Aorta (tissue), 5 donors: ENCODE measurements around the gene TSC22D1. TPM values are rescaled to one million over a fixed set of nuclear protein-coding genes. Genes with fewer than 3 reads are reported as not detected.
"Not testable (repeated sequence)": the region's sequence is repeated elsewhere in the genome, so short reads cannot be mapped to it uniquely, and the experiment has no call there.

Experiments
- ATAC-seq: fragments of 200-7000 bp; cut with Tn5 transposase; one replicate; pipeline ENCODE4 v1.9.1; 2022; ENCODE audit warnings: moderate library complexity; ENCODE audit not compliant: low FRiP score
- DNase-seq, 2 donors: peaks; one replicate each; pipeline ENCODE4 v3.0.0-alpha.2; 2020
- H3K27ac ChIP-seq, 2 donors: one replicate each; pipeline ENCODE4 v1.5.1; 2013; ENCODE audit warnings: low read length in 2 of 2, mild to moderate bottlenecking in 2 of 2, moderate library complexity in 2 of 2, control low read depth in 1 of 2, inconsistent platforms in 1 of 2, low read depth in 1 of 2
- H3K27me3 ChIP-seq, 2 donors: one replicate each; pipeline ENCODE4 v1.6.1; 2013; ENCODE audit warnings: control low read depth in 1 of 2, low read length in 1 of 2, mild to moderate bottlenecking in 1 of 2, moderate library complexity in 1 of 2; ENCODE audit not compliant: insufficient read depth in 2 of 2, control insufficient read depth in 1 of 2
- H3K36me3 ChIP-seq, 2 donors: one replicate each; pipeline ENCODE4 v1.6.1; 2013; ENCODE audit warnings: control low read depth in 1 of 2, low read length in 1 of 2, mild to moderate bottlenecking in 1 of 2; ENCODE audit not compliant: insufficient read depth in 2 of 2, control insufficient read depth in 1 of 2
- H3K4me1 ChIP-seq, 2 donors: one replicate each; pipeline ENCODE4 v1.6.1; 2013; ENCODE audit warnings: low read length in 2 of 2, control low read depth in 1 of 2, mild to moderate bottlenecking in 1 of 2, moderate library complexity in 1 of 2; ENCODE audit not compliant: insufficient read depth in 2 of 2, control insufficient read depth in 1 of 2
- H3K4me3 ChIP-seq, 2 donors: one replicate each; pipeline ENCODE4 v1.5.1; 2013; ENCODE audit warnings: low read length in 2 of 2, control low read depth in 1 of 2, mild to moderate bottlenecking in 1 of 2
- H3K9me3 ChIP-seq: one replicate; pipeline ENCODE4 v1.6.1; 2013; ENCODE audit warnings: mild to moderate bottlenecking, low read length; ENCODE audit not compliant: control insufficient read depth
- WGBS, 2 donors: extraction: QIAGEN DNeasy Blood & Tissue Kit; methylation state at CpG; one replicate each; pipeline ENCODE4 v1.1.7; 2013; 5-methylcytosine and 5-hydroxymethylcytosine counted together
- intact Hi-C, 2 donors: fragments of 100-400 bp; cut with DNase I; formaldehyde crosslinking; loops; one replicate each; pipeline versions ENCODE4 v1.14.2 to v1.15.0; 2022
- polyA plus RNA-seq, 2 donors: library from polyadenylated mRNA; stranded (reverse); fragments of 200-250 nt; gene quantifications; one replicate each; pipeline ENCODE4 v1.2.3, GENCODE V29; 2013
- total RNA-seq, 2 donors: library from RNA; stranded (reverse); fragmentation: NEBNext Ultra II Directional; extraction: Animal tissue kit (Norgen Biotek cat#: 25700); gene quantifications; one replicate each; pipeline ENCODE4 v1.2.1, GENCODE V29; 2021
- donor health status: healthy with polysubstance abuse.
- donor health status: Bipolar disorder and iron deficiency.
- donor health status: DM: no; HTN: no; CAD: no.
- donor health status: DM: no; HTN: no; CAD: no.
- donor health status: DM: yes; HTN: yes; CAD: no.

TSC22D1 gene
- total and polyA plus RNA-seq, 4 donors: 71.6 to 239 (median 132) TPM

- ATAC-seq: no peak
- Histone ChIP-seq H3K27ac (no peak overlapping the region), H3K27me3 (no peaks in the 10 kb centered on the region), H3K4me1 (peaks cover 0 to 2% of the 10 kb centered on the region in 2 donors), H3K4me3 (no peak overlapping the region), H3K36me3 (no peaks in the 10 kb centered on the region), H3K9me3 (no peaks in the 10 kb centered on the region)
- 92 to 93% methylated on average over 1 of the region's 1 CpG for WGBS, 2 donors
- intact Hi-C loops: no loop called here
- DNase-seq: no peak
Measured at GRCh38 chr13:44463759-44464158, 112.4 kb downstream of the TSC22D1 start.

GRCh38 chr13:44459674-44460073 is 116.5 kb downstream of the TSC22D1 start:
- peak; percentile 48 for ATAC-seq
- Histone ChIP-seq H3K4me1 (no peaks in the 10 kb centered on the region), H3K9me3 (no peaks in the 10 kb centered on the region), H3K36me3 (no peaks in the 10 kb centered on the region), H3K27ac (no peak overlapping the region), H3K4me3 (no peak overlapping the region), H3K27me3 (no peaks in the 10 kb centered on the region)
- 86 to 91% methylated on average over 9 of the region's 9 CpGs for WGBS, 2 donors
- intact Hi-C loops: no loop called here
- DNase-seq: no peak

- Histone ChIP-seq H3K4me3 (no peak overlapping the region), H3K4me1 (no peaks in the 10 kb centered on the region), H3K9me3 (no peaks in the 10 kb centered on the region), H3K27ac (no peak overlapping the region), H3K36me3 (no peaks in the 10 kb centered on the region), H3K27me3 (no peaks in the 10 kb centered on the region)
- peak in 1 of 2 donors; percentile 70 for DNase-seq
- ATAC-seq: peak; percentile 59
- 96 to 97% methylated on average over 17 of the region's 17 CpGs for WGBS, 2 donors
- intact Hi-C loops: no loop called here
Measured at GRCh38 chr13:44458313-44458975, 117.7 kb downstream of the TSC22D1 start.

DNA sequence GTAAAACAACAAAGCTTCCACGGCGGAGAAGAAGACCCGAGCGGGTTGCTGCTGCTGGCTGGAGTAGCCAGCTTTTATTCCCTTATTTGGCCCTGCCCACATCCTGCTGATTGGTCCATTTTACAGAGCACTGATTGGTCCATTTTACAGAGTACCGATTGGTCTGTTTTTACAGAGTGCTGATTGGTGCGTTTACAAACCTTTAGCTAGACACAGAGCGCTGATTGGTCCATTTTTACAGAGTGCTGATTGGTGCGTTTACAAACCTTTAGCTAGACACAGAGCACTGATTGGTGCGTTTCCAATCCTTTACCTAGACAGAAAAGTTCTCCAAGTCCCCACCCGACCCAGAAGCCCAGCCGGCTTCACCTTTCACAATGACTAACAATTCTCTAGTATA is 119.9 kb downstream of the TSC22D1 start:
- H3K27ac ChIP-seq, H3K4me3 ChIP-seq, intact Hi-C loops, DNase-seq, H3K4me1 ChIP-seq, H3K27me3 ChIP-seq, ATAC-seq, H3K36me3 ChIP-seq, H3K9me3 ChIP-seq: not testable (repeated sequence)
- 96 to 98% methylated on average over 11 of the region's 11 CpGs for WGBS, 2 donors

DNA sequence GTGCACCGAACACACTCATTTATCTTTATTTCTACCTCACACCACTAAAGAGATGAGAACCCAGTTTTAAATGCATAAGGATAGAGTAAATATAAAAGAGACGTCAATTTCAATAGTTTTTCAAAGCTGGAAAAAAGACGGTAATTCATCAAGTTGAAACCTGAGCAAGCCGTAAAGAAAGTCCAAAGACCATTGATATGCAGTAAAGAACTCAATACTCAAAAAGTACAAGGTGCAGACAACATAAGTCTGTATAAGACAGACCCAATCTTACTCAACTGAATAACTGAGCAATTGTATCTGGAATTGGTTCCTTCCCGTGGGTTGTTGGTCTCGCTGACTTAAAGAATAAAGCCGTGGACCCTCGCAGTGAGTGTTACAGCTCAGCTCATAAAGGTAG is 120.4 kb downstream of the TSC22D1 start:
- no peaks in the 10 kb centered on the region for H3K36me3 ChIP-seq
- H3K4me3 ChIP-seq: no peak overlapping the region
- ATAC-seq: no peak
- 92 to 94% methylated on average over 8 of the region's 8 CpGs for WGBS, 2 donors
- no peaks in the 10 kb centered on the region for H3K4me1 ChIP-seq
- no peaks in the 10 kb centered on the region for H3K27me3 ChIP-seq
- H3K27ac ChIP-seq: no peak overlapping the region
- intact Hi-C loops: no loop called here
- no peaks in the 10 kb centered on the region for H3K9me3 ChIP-seq
- no peak for DNase-seq

DNA sequence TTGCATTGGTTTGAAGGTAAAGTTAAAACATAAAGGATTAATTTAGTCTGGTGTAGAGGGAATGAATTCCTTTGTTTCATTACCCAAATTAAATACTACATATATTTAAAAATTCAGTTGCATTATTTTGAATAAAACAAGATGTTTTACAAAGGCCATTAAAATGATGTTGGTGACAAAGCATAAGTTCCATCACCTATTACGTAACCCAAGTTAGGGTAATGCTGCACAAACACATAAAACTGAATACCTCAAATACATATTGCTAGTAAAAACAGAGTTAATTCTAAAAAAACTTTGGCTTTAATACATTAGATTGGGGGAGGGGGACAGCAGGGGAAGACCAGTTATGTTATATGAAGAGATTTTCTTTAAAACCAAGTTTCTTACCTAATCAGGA is 122.2 kb downstream of the TSC22D1 start:
- intact Hi-C loops: no loop called here
- 98 to 100% methylated on average over 1 of the region's 1 CpG for WGBS, 2 donors
- H3K27ac ChIP-seq: no peak overlapping the region

DNA sequence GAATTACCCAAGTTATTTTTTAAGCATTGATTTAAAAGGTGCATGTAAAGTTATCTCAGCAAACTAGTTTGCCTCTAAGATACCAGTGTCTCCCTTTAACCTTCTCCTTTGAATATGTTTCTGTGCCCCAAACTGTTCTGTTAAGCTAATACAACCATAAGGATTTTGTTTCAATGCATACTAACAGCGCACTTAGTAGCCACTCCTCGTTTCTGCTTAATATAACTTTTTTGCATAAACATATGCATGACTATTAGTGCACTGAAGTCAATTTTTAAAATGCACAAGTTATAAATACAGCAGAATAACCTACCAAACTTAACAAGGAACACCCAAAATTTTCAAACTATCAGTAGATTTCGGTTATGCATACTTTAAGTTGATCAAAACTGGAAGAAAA is 123.1 kb downstream of the TSC22D1 start:
- H3K4me1 ChIP-seq: no peaks in the 10 kb centered on the region
- DNase-seq (no peak), ATAC-seq (no peak)
- WGBS, 2 donors: 94 to 96% methylated on average over 3 of the region's 3 CpGs
- H3K27ac ChIP-seq: no peak overlapping the region
- no peaks in the 10 kb centered on the region for H3K9me3 ChIP-seq
- H3K4me3 ChIP-seq: no peak overlapping the region
- no peaks in the 10 kb centered on the region for H3K27me3 ChIP-seq
- intact Hi-C loops: no loop called here
- H3K36me3 ChIP-seq: no peaks in the 10 kb centered on the region

More for the DNA sequence above, 122.2 kb downstream of the TSC22D1 start:
- H3K36me3 ChIP-seq: no peaks in the 10 kb centered on the region
- H3K9me3 ChIP-seq: no peaks in the 10 kb centered on the region
- no peak overlapping the region for H3K4me3 ChIP-seq
- no peak for ATAC-seq
- no peaks in the 10 kb centered on the region for H3K4me1 ChIP-seq
- no peaks in the 10 kb centered on the region for H3K27me3 ChIP-seq
- DNase-seq: no peak

- no peak overlapping the region for H3K4me3 ChIP-seq
- intact Hi-C loops: no loop called here
- H3K36me3 ChIP-seq: no peaks in the 10 kb centered on the region
- H3K9me3 ChIP-seq: no peaks in the 10 kb centered on the region
- WGBS, 2 donors: 92 to 93% methylated on average over 7 of the region's 7 CpGs
- DNase-seq: no peak
- H3K27me3 ChIP-seq: no peaks in the 10 kb centered on the region
- no peak for ATAC-seq
- H3K27ac ChIP-seq: no peak overlapping the region
- H3K4me1 ChIP-seq: no peaks in the 10 kb centered on the region
Measured at GRCh38 chr13:44452418-44452817, 123.7 kb downstream of the TSC22D1 start.

DNA sequence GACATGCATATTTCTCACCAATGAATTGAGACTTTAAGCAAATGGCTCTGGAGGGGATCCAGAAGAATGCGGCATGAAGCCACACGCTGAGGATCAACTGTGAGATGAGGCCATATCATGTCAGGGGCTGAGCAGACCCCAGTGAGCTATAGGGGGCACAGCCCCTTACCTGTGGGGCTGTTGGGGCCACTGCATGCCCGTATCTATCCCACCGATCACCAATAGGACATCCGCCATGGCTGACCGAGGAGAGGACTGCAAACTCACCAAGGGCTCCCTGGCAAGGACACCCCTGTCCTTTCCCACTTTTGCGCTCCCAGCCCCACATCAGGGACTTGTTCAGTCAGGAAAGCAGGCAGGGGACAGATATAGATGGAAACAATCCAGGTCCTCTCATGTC is 124.5 kb downstream of the TSC22D1 start:
- no peak for ATAC-seq
- 93 to 94% methylated on average over 7 of the region's 7 CpGs for WGBS, 2 donors
- DNase-seq: peak in 1 of 2 donors; percentile 74
- H3K4me1 ChIP-seq: no peaks in the 10 kb centered on the region
- H3K4me3 ChIP-seq: no peak overlapping the region
- intact Hi-C loops: no loop called here
- H3K27me3 ChIP-seq: no peaks in the 10 kb centered on the region
- no peaks in the 10 kb centered on the region for H3K9me3 ChIP-seq
- H3K27ac ChIP-seq: no peak overlapping the region
- no peaks in the 10 kb centered on the region for H3K36me3 ChIP-seq
